WTC11 (cell line): ENCODE measurements around the gene HIF3A. TPM values are rescaled to one million over a fixed set of nuclear protein-coding genes. Genes with fewer than 3 reads are reported as not detected.
"Not testable (repeated sequence)": the region's sequence is repeated elsewhere in the genome, so short reads cannot be mapped to it uniquely, and the experiment has no call there.

Experiments used
- ATAC-seq: fragments of 200-7000 bp; cut with Tn5 transposase; 2 replicates; pipeline ENCODE4 v1.10.0; 2021; ENCODE audit warnings: mild to moderate bottlenecking, moderate library complexity
- CTCF ChIA-PET: fragments of 300-600 bp; sonication (Branson Sonifier 250); formaldehyde crosslinking; loops from one replicate; lab custom pipeline; 2021; ENCODE audit warnings: antibody characterized with exemption; lab: Charles Lee
- POLR2A ChIA-PET: fragments of 350-600 bp; sonication (Branson Sonifier 250); formaldehyde crosslinking; loops from one replicate; lab custom pipeline; 2021; ENCODE audit warnings: antibody characterized with exemption; lab: Charles Lee
- DNase-seq: peaks from one replicate; pipeline ENCODE4 v3.0.0; 2021; ENCODE audit warnings: low spot score
- H3K27ac Mint-ChIP-seq: 2 replicates; pipeline ENCODE4 v1.8.0; 2021; ENCODE audit warnings: mixed read lengths
- H3K27me3 Mint-ChIP-seq: 2 replicates; pipeline ENCODE4 v1.8.0; 2021; ENCODE audit warnings: low read depth, mild to moderate bottlenecking, moderate library complexity, mixed read lengths
- H3K36me3 Mint-ChIP-seq: 2 replicates; pipeline ENCODE4 v1.8.0; 2021; ENCODE audit warnings: mixed read lengths
- H3K4me1 Mint-ChIP-seq: 2 replicates; pipeline ENCODE4 v1.8.0; 2022; ENCODE audit warnings: mixed read lengths
- H3K4me3 Mint-ChIP-seq: 2 replicates; pipeline ENCODE4 v1.8.0; 2021; ENCODE audit warnings: mild to moderate bottlenecking, moderate library complexity, mixed read lengths
- H3K9me3 Mint-ChIP-seq: 2 replicates; pipeline ENCODE4 v1.8.0; 2021; ENCODE audit warnings: mixed read lengths
- ARID4B ChIP-seq: sonication (generic); formaldehyde crosslinking; IDR thresholded peaks from 2 replicates; pipeline ENCODE4 v1.8.0; 2023; ENCODE audit warnings: missing genetic modification reagents, mild to moderate bottlenecking, borderline replicate concordance
- NFE2L1 ChIP-seq: sonication (generic); formaldehyde crosslinking; IDR thresholded peaks from 2 replicates; pipeline ENCODE4 v1.8.1; 2023; ENCODE audit warnings: missing genetic modification reagents
- NR1H2 ChIP-seq: sonication (generic); formaldehyde crosslinking; IDR thresholded peaks from 2 replicates; pipeline ENCODE4 v1.9.0; 2021; ENCODE audit warnings: mild to moderate bottlenecking, moderate library complexity, missing genetic modification reagents
- NR2C2 ChIP-seq: sonication (generic); formaldehyde crosslinking; IDR thresholded peaks from 2 replicates; pipeline ENCODE4 v1.8.0; 2022; ENCODE audit warnings: mild to moderate bottlenecking, missing genetic modification reagents
- NR3C1 ChIP-seq: sonication (generic); formaldehyde crosslinking; conservative IDR thresholded peaks from 2 replicates; pipeline ENCODE4 v1.8.1; 2023; ENCODE audit warnings: low read depth, mild to moderate bottlenecking, missing genetic modification reagents
- OVOL2 ChIP-seq: fragments of 250-450 bp; sonication (Bioruptor Pico); IDR thresholded peaks from 2 replicates; pipeline ENCODE4 v1.9.0; 2021; ENCODE audit warnings: mild to moderate bottlenecking, borderline replicate concordance
- RORB ChIP-seq: fragments of 250-450 bp; sonication (Bioruptor Pico); IDR thresholded peaks from 2 replicates; pipeline ENCODE4 v1.9.0; 2021; ENCODE audit warnings: mild to moderate bottlenecking
- ZNF219 ChIP-seq: sonication (generic); formaldehyde crosslinking; IDR thresholded peaks from 2 replicates; pipeline ENCODE4 v1.8.0; 2023; ENCODE audit warnings: missing genetic modification reagents, mild to moderate bottlenecking, borderline replicate concordance
- ZNF263 ChIP-seq: sonication (generic); formaldehyde crosslinking; IDR thresholded peaks from 2 replicates; pipeline ENCODE4 v1.8.1; 2022; ENCODE audit warnings: low read depth, mild to moderate bottlenecking, moderate library complexity, missing genetic modification reagents
- ZSCAN18 ChIP-seq: fragments of 250-450 bp; sonication (Bioruptor Pico); IDR thresholded peaks from 2 replicates; pipeline ENCODE4 v2.1.2; 2022; ENCODE audit warnings: mild to moderate bottlenecking, moderate library complexity
- total RNA-seq: library from RNA; stranded (reverse); gene quantifications from 3 replicates; pipeline ENCODE4 v1.2.3, GENCODE V29; 2021
- TF ChIP-seq, protein P1 (sequence below): fragments of 250-450 bp; sonication (Bioruptor Pico); IDR thresholded peaks from 2 replicates; pipeline ENCODE4 v1.9.0; 2021; ENCODE audit warnings: mild to moderate bottlenecking, borderline replicate concordance

The HIF3A gene
- total RNA-seq, 1 experiment from 2014 or later, result 31.8 TPM

GRCh38 chr19:46374536-46375475 lies 78.0 kb downstream of the HIF3A start:
- CTCF ChIA-PET, result interaction anchor here (0.9 to 3.8 kb wide), 4 partner anchors 21 to 346 kb away, joined by 3 to 16 read pairs (median 6); no protein-coding TSS in a partner anchor
- Mint-ChIP-seq H3K36me3 (peaks cover 42% of the 10 kb centered on the region), H3K4me1 (peaks cover 39% of the 10 kb centered on the region), H3K4me3 (no peak overlapping the region), H3K9me3 (no peaks in the 10 kb centered on the region), H3K27me3 (no peaks in the 10 kb centered on the region), H3K27ac (peak overlapping the region; percentile 76)
- ATAC-seq, result no peak
- POLR2A ChIA-PET, result interaction anchor here (0.5 kb wide), 1 partner anchor 128 kb away, joined by 5 read pairs; no protein-coding TSS in a partner anchor
- no peak for TF ChIP-seq NR2C2 (CRISPR knock-in tag)
- TF ChIP-seq ZNF219, result no peak
- TF ChIP-seq OVOL2 (CRISPR knock-in tag), result no peak
- no peak for TF ChIP-seq NR3C1 (CRISPR knock-in tag)
- TF ChIP-seq ZNF263 (CRISPR knock-in tag), result no peak
- no peak for TF ChIP-seq RORB (CRISPR knock-in tag)
- no peak for TF ChIP-seq ZSCAN18 (CRISPR knock-in tag)
- TF ChIP-seq, protein P1, sequence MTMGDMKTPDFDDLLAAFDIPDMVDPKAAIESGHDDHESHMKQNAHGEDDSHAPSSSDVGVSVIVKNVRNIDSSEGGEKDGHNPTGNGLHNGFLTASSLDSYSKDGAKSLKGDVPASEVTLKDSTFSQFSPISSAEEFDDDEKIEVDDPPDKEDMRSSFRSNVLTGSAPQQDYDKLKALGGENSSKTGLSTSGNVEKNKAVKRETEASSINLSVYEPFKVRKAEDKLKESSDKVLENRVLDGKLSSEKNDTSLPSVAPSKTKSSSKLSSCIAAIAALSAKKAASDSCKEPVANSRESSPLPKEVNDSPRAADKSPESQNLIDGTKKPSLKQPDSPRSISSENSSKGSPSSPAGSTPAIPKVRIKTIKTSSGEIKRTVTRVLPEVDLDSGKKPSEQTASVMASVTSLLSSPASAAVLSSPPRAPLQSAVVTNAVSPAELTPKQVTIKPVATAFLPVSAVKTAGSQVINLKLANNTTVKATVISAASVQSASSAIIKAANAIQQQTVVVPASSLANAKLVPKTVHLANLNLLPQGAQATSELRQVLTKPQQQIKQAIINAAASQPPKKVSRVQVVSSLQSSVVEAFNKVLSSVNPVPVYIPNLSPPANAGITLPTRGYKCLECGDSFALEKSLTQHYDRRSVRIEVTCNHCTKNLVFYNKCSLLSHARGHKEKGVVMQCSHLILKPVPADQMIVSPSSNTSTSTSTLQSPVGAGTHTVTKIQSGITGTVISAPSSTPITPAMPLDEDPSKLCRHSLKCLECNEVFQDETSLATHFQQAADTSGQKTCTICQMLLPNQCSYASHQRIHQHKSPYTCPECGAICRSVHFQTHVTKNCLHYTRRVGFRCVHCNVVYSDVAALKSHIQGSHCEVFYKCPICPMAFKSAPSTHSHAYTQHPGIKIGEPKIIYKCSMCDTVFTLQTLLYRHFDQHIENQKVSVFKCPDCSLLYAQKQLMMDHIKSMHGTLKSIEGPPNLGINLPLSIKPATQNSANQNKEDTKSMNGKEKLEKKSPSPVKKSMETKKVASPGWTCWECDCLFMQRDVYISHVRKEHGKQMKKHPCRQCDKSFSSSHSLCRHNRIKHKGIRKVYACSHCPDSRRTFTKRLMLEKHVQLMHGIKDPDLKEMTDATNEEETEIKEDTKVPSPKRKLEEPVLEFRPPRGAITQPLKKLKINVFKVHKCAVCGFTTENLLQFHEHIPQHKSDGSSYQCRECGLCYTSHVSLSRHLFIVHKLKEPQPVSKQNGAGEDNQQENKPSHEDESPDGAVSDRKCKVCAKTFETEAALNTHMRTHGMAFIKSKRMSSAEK (CRISPR knock-in tag), result no peak
- no peak for TF ChIP-seq ARID4B (CRISPR knock-in tag)
- no peak for TF ChIP-seq NFE2L1 (CRISPR knock-in tag)
- no peak for TF ChIP-seq NR1H2
- TF ChIP-seq, all 79 proteins: peak for 0
- DNase-seq, result no peak

DNA sequence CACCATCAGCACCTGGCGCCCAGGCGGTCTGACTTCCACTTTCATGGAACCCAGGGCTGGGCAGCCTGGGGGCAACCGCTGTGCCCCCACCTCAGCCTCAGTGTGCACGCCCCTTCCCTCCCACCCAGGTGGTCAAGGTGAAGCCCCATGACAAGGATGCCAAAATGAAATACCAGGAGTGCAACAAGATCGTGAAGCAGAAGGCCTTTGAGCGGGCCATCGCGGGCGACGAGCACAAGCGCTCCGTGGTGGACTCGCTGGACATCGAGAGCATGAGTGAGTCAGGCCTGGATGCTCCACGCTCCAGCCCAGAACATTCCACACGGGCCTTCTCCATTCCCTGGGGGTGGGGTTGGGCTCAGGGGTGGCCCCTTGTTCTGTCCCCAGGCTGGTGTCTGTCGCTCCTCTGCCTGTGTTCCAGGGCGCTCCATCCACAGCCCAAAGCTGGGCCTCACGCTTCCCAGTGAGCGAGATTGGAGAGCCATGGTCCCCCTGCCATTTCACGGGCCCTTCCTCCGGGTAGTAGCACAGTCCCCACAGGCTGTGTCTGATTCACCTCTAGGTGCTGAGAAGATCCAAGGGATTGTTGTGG lies 78.7 kb downstream of the HIF3A start:
- ATAC-seq, H3K9me3 Mint-ChIP-seq, POLR2A ChIA-PET, DNase-seq, H3K4me3 Mint-ChIP-seq, H3K27me3 Mint-ChIP-seq: not testable (repeated sequence)
- peaks cover 39% of the 10 kb centered on the region for H3K4me1 Mint-ChIP-seq
- H3K36me3 Mint-ChIP-seq, result peaks cover 46% of the 10 kb centered on the region
- CTCF ChIA-PET, result interaction anchor here (0.6 to 3.8 kb wide), 2 partner anchors 95 to 155 kb away, joined by 3 to 16 read pairs; no protein-coding TSS in a partner anchor
- 0 out of 2 replicates have a peak overlapping the region, but pooled peaks have one; percentile 37 for H3K27ac Mint-ChIP-seq
